GM18873 (cell line): ENCODE measurements around the gene EWSR1.
"Not testable (repeated sequence)": the region's sequence is repeated elsewhere in the genome, so short reads cannot be mapped to it uniquely, and the experiment has no call there.

ENCODE experiments used
- ATAC-seq: cut with Tn5 transposase; IDR thresholded peaks from one replicate; pipeline ENCODE4 v1.9.1; 2021; ENCODE audit warnings: mild to moderate bottlenecking, moderate library complexity, moderate number of reproducible peaks; ENCODE audit not compliant: unreplicated experiment, low FRiP score

Gene EWSR1

GRCh38 chr22:29267858-29268510 lies at the start of gene EWSR1, which contains the start of gene RHBDD3:
EWSR1 (plus strand) TSS chr22:29268268; CDS start chr22:29268337, 69 bp downstream.
RHBDD3 (minus strand) TSS chr22:29267981; CDS start chr22:29265626, 2,355 bp downstream.
- ATAC-seq, result peak; percentile 61

GRCh38 chr22:29218758-29219408 lies 49.2 kb upstream of the EWSR1 start:
- no peak for ATAC-seq

- ATAC-seq, result not testable (repeated sequence)
These were observed 48.7 kb upstream of the EWSR1 start for GRCh38 chr22:29219409-29219782.

- ATAC-seq, result no peak
These were observed 48.0 kb upstream of the EWSR1 start for GRCh38 chr22:29219881-29220670.

- ATAC-seq, result no peak
These were observed 43.8 kb upstream of the EWSR1 start for GRCh38 chr22:29224121-29224858.

GRCh38 chr22:29224859-29225410 lies 43.1 kb upstream of the EWSR1 start:
- no peak for ATAC-seq

GRCh38 chr22:29225422-29226090 lies 42.5 kb upstream of the EWSR1 start:
- ATAC-seq, result no peak

- ATAC-seq, result no peak
These were observed 41.6 kb upstream of the EWSR1 start for GRCh38 chr22:29226351-29226981.

- no peak for ATAC-seq
These were observed 36.8 kb upstream of the EWSR1 start for GRCh38 chr22:29230972-29231875.

- no peak for ATAC-seq
These were observed 35.8 kb upstream of the EWSR1 start for GRCh38 chr22:29231971-29232959.

- ATAC-seq, result no peak
These were observed 34.7 kb upstream of the EWSR1 start for GRCh38 chr22:29233277-29233877.

- ATAC-seq, result not testable (repeated sequence)
These were observed 27.6 kb upstream of the EWSR1 start for GRCh38 chr22:29240481-29240880.

GRCh38 chr22:29243874-29244446 lies 24.1 kb upstream of the EWSR1 start:
- ATAC-seq, result no peak

GRCh38 chr22:29244785-29245625 lies 23.1 kb upstream of the EWSR1 start:
- ATAC-seq, result no peak

GRCh38 chr22:29245626-29246385 lies 22.3 kb upstream of the EWSR1 start:
- no peak for ATAC-seq
